ENCODE data around the gene BEGAIN. TPM values are rescaled to one million over a fixed set of nuclear protein-coding genes. Genes with fewer than 3 reads are reported as not detected.

The BEGAIN gene
- total and polyA plus RNA-seq, 8 donors = 0.31 to 1.1 (median 0.83) TPM; not detected in 4

GRCh38 chr14:100583245-100583644 is 4.0 kb downstream of the BEGAIN start:
- no peak for DNase-seq
- H3K4me3 ChIP-seq = no peak overlapping the region
- H3K27ac ChIP-seq = no peak overlapping the region
- H3K9me3 ChIP-seq = peaks cover 0 to 4% (median 0%) of the 10 kb centered on the region in 4 donors
- peaks cover 6 to 17% (median 12%) of the 10 kb centered on the region in 4 donors for H3K4me1 ChIP-seq
- WGBS, 5 donors = 78 to 91% (median 90%) methylated on average over 2 of the region's 2 CpGs
- intact Hi-C loops (cut with DNase I; ENCODE audit: low total_unique reads) = no loop called here
- H3K27me3 ChIP-seq = peaks cover 0 to 26% (median 21%) of the 10 kb centered on the region in 3 donors
- TF ChIP-seq CTCF (IDR thresholded peaks at IDR 0.05) (no peak), EP300 (IDR thresholded peaks at IDR 0.05) (no peak), POLR2A (IDR thresholded peaks at IDR 0.05) (no peak), POLR2AphosphoS5 (IDR thresholded peaks at IDR 0.05) (no peak)
- H3K36me3 ChIP-seq = no peaks in the 10 kb centered on the region

- Histone ChIP-seq H3K9me3 (peaks cover 0 to 4% (median 0%) of the 10 kb centered on the region in 4 donors), H3K27ac (no peak overlapping the region), H3K4me3 (no peak overlapping the region), H3K36me3 (no peaks in the 10 kb centered on the region), H3K4me1 (peaks cover 6 to 12% (median 12%) of the 10 kb centered on the region in 4 donors), H3K27me3 (peaks cover 0 to 20% (median 15%) of the 10 kb centered on the region in 3 donors)
- intact Hi-C loops (cut with DNase I; ENCODE audit: low total_unique reads) = no loop called here
- DNase-seq = no peak
- TF ChIP-seq POLR2A (IDR thresholded peaks at IDR 0.05) = no peak
- TF ChIP-seq EP300 (IDR thresholded peaks at IDR 0.05) = no peak
- no peak for TF ChIP-seq CTCF (IDR thresholded peaks at IDR 0.05)
- TF ChIP-seq POLR2AphosphoS5 (IDR thresholded peaks at IDR 0.05) = no peak
- 92 to 96% (median 94%) methylated on average over 13 to 16 of the region's 16 CpGs for WGBS, 5 donors
Measured at GRCh38 chr14:100582496-100583165, 4.6 kb downstream of the BEGAIN start.

- intact Hi-C loops (cut with DNase I; ENCODE audit: low total_unique reads) = no loop called here
- Histone ChIP-seq H3K9me3 (peaks cover 0 to 4% (median 0%) of the 10 kb centered on the region in 4 donors), H3K4me1 (peaks cover 3 to 7% (median 6%) of the 10 kb centered on the region in 4 donors), H3K27me3 (peaks cover 0 to 12% (median 8%) of the 10 kb centered on the region in 3 donors), H3K4me3 (no peak overlapping the region), H3K36me3 (no peaks in the 10 kb centered on the region), H3K27ac (no peak overlapping the region)
- 76 to 81% (median 81%) methylated on average over 23 to 28 of the region's 28 CpGs for WGBS, 5 donors
- no peak for DNase-seq
- TF ChIP-seq POLR2AphosphoS5 (IDR thresholded peaks at IDR 0.05) (no peak), POLR2A (IDR thresholded peaks at IDR 0.05) (no peak), CTCF (IDR thresholded peaks at IDR 0.05) (no peak), EP300 (IDR thresholded peaks at IDR 0.05) (no peak)
Measured at GRCh38 chr14:100581228-100582145, 5.7 kb downstream of the BEGAIN start.
